Measurements from ENCODE around the gene WDFY4. TPM values are rescaled to one million over a fixed set of nuclear protein-coding genes. Genes with fewer than 3 reads are reported as not detected.

WDFY4 gene
- total and polyA plus RNA-seq, 4 donors, result 3.1 to 3.8 (median 3.5) TPM

- H3K27ac ChIP-seq (ENCODE audit: low read depth, low read length), result no peak overlapping the region
- no peaks in the 10 kb centered on the region for H3K4me1 ChIP-seq (ENCODE audit: control insufficient read depth, insufficient read depth, low read length)
- WGBS (ENCODE audit: insufficient coverage), result 94% methylated on average over 2 of the region's 2 CpGs
- H3K27me3 ChIP-seq (ENCODE audit: control insufficient read depth, insufficient read depth, low read length), result no peaks in the 10 kb centered on the region
- DNase-seq (ENCODE audit: low read depth in 4 of 6, low spot score in 6 of 6), result no peak
- H3K4me3 ChIP-seq (ENCODE audit: low read depth, low read length), result no peak overlapping the region
- no peaks in the 10 kb centered on the region for H3K36me3 ChIP-seq (ENCODE audit: control insufficient read depth, insufficient read depth, low read length)
- H3K9me3 ChIP-seq (ENCODE audit: control insufficient read depth, insufficient read depth, low read length), result no peaks in the 10 kb centered on the region
These were observed 198.2 kb downstream of the WDFY4 start for GRCh38 chr10:48882881-48883280.

- Histone ChIP-seq H3K9me3 (ENCODE audit: control insufficient read depth, insufficient read depth, low read length) (no peaks in the 10 kb centered on the region), H3K4me1 (ENCODE audit: control insufficient read depth, insufficient read depth, low read length) (no peaks in the 10 kb centered on the region), H3K36me3 (ENCODE audit: control insufficient read depth, insufficient read depth, low read length) (no peaks in the 10 kb centered on the region), H3K27ac (ENCODE audit: low read depth, low read length) (no peak overlapping the region), H3K4me3 (ENCODE audit: low read depth, low read length) (no peak overlapping the region), H3K27me3 (ENCODE audit: control insufficient read depth, insufficient read depth, low read length) (no peaks in the 10 kb centered on the region)
- WGBS (ENCODE audit: insufficient coverage), result 60% methylated on average over 1 of the region's 4 CpGs
- no peak for DNase-seq (ENCODE audit: low read depth in 4 of 6, low spot score in 6 of 6)
These were observed 199.0 kb downstream of the WDFY4 start for GRCh38 chr10:48883701-48884100.

- Histone ChIP-seq H3K4me3 (ENCODE audit: low read depth, low read length) (no peak overlapping the region), H3K36me3 (ENCODE audit: control insufficient read depth, insufficient read depth, low read length) (no peaks in the 10 kb centered on the region), H3K4me1 (ENCODE audit: control insufficient read depth, insufficient read depth, low read length) (no peaks in the 10 kb centered on the region), H3K9me3 (ENCODE audit: control insufficient read depth, insufficient read depth, low read length) (no peaks in the 10 kb centered on the region), H3K27ac (ENCODE audit: low read depth, low read length) (no peak overlapping the region), H3K27me3 (ENCODE audit: control insufficient read depth, insufficient read depth, low read length) (no peaks in the 10 kb centered on the region)
- WGBS (ENCODE audit: insufficient coverage), result 92% methylated on average over 8 of the region's 9 CpGs
- DNase-seq (ENCODE audit: low read depth in 4 of 6, low spot score in 6 of 6), result no peak
These were observed 199.7 kb downstream of the WDFY4 start for GRCh38 chr10:48884179-48885045.

- no peak overlapping the region for H3K4me3 ChIP-seq (ENCODE audit: low read depth, low read length)
- H3K27ac ChIP-seq (ENCODE audit: low read depth, low read length), result no peak overlapping the region
- H3K36me3 ChIP-seq (ENCODE audit: control insufficient read depth, insufficient read depth, low read length), result no peaks in the 10 kb centered on the region
- WGBS (ENCODE audit: insufficient coverage), result no CpG with 5 or more reads among the region's 2 CpGs
- peak in 5 of 6 donors; percentile 9 to 90 (median 23) for DNase-seq (ENCODE audit: low read depth in 4 of 6, low spot score in 6 of 6)
- no peaks in the 10 kb centered on the region for H3K27me3 ChIP-seq (ENCODE audit: control insufficient read depth, insufficient read depth, low read length)
- H3K9me3 ChIP-seq (ENCODE audit: control insufficient read depth, insufficient read depth, low read length), result no peaks in the 10 kb centered on the region
- H3K4me1 ChIP-seq (ENCODE audit: control insufficient read depth, insufficient read depth, low read length), result no peaks in the 10 kb centered on the region
These were observed 200.7 kb downstream of the WDFY4 start for GRCh38 chr10:48885376-48885775.

GRCh38 chr10:48887982-48888381 lies 203.3 kb downstream of the WDFY4 start:
- H3K36me3 ChIP-seq (ENCODE audit: control insufficient read depth, insufficient read depth, low read length), result no peaks in the 10 kb centered on the region
- no peak for DNase-seq (ENCODE audit: low read depth in 4 of 6, low spot score in 6 of 6)
- H3K4me1 ChIP-seq (ENCODE audit: control insufficient read depth, insufficient read depth, low read length), result no peaks in the 10 kb centered on the region
- WGBS (ENCODE audit: insufficient coverage), result 75% methylated on average over 1 of the region's 1 CpG
- H3K4me3 ChIP-seq (ENCODE audit: low read depth, low read length), result no peak overlapping the region
- H3K27ac ChIP-seq (ENCODE audit: low read depth, low read length), result no peak overlapping the region
- H3K9me3 ChIP-seq (ENCODE audit: control insufficient read depth, insufficient read depth, low read length), result no peaks in the 10 kb centered on the region
- no peaks in the 10 kb centered on the region for H3K27me3 ChIP-seq (ENCODE audit: control insufficient read depth, insufficient read depth, low read length)

- no peaks in the 10 kb centered on the region for H3K27me3 ChIP-seq (ENCODE audit: control insufficient read depth, insufficient read depth, low read length)
- WGBS (ENCODE audit: insufficient coverage), result 89% methylated on average over 10 of the region's 11 CpGs
- no peak overlapping the region for H3K4me3 ChIP-seq (ENCODE audit: low read depth, low read length)
- H3K27ac ChIP-seq (ENCODE audit: low read depth, low read length), result no peak overlapping the region
- DNase-seq (ENCODE audit: low read depth in 4 of 6, low spot score in 6 of 6), result no peak
- H3K9me3 ChIP-seq (ENCODE audit: control insufficient read depth, insufficient read depth, low read length), result no peaks in the 10 kb centered on the region
- H3K36me3 ChIP-seq (ENCODE audit: control insufficient read depth, insufficient read depth, low read length), result no peaks in the 10 kb centered on the region
- no peaks in the 10 kb centered on the region for H3K4me1 ChIP-seq (ENCODE audit: control insufficient read depth, insufficient read depth, low read length)
These were observed 206.5 kb downstream of the WDFY4 start for GRCh38 chr10:48890888-48891850.

GRCh38 chr10:48894911-48895802 lies 210.5 kb downstream of the WDFY4 start:
- Histone ChIP-seq H3K9me3 (ENCODE audit: control insufficient read depth, insufficient read depth, low read length) (no peaks in the 10 kb centered on the region), H3K27me3 (ENCODE audit: control insufficient read depth, insufficient read depth, low read length) (no peaks in the 10 kb centered on the region), H3K4me1 (ENCODE audit: control insufficient read depth, insufficient read depth, low read length) (no peaks in the 10 kb centered on the region), H3K36me3 (ENCODE audit: control insufficient read depth, insufficient read depth, low read length) (no peaks in the 10 kb centered on the region), H3K4me3 (ENCODE audit: low read depth, low read length) (no peak overlapping the region), H3K27ac (ENCODE audit: low read depth, low read length) (no peak overlapping the region)
- no peak for DNase-seq (ENCODE audit: low read depth in 4 of 6, low spot score in 6 of 6)
- 57% methylated on average over 4 of the region's 6 CpGs for WGBS (ENCODE audit: insufficient coverage)

GRCh38 chr10:48895803-48896195 lies 211.1 kb downstream of the WDFY4 start:
- H3K36me3 ChIP-seq (ENCODE audit: control insufficient read depth, insufficient read depth, low read length), result no peaks in the 10 kb centered on the region
- H3K9me3 ChIP-seq (ENCODE audit: control insufficient read depth, insufficient read depth, low read length), result no peaks in the 10 kb centered on the region
- no peak overlapping the region for H3K4me3 ChIP-seq (ENCODE audit: low read depth, low read length)
- no peak overlapping the region for H3K27ac ChIP-seq (ENCODE audit: low read depth, low read length)
- no peaks in the 10 kb centered on the region for H3K4me1 ChIP-seq (ENCODE audit: control insufficient read depth, insufficient read depth, low read length)
- DNase-seq (ENCODE audit: low read depth in 4 of 6, low spot score in 6 of 6), result no peak
- no peaks in the 10 kb centered on the region for H3K27me3 ChIP-seq (ENCODE audit: control insufficient read depth, insufficient read depth, low read length)
- WGBS (ENCODE audit: insufficient coverage), result 73% methylated on average over 3 of the region's 3 CpGs

Measured in spinal cord (tissue), 10 donors.